HTERT RPE-1 (cell line): ENCODE data around the gene GJD4.

ENCODE experiments used
- in situ Hi-C: fragments of 300-500 bp; cut with MboI; formaldehyde crosslinking; loops from 4 replicates; pipeline ENCODE4 v1.14.3; 2020; ENCODE audit warnings: low sequenced_read_pairs

The GJD4 gene

GRCh38 chr10:35644050-35644950, 39.2 kb downstream of the GJD4 start:
- in situ Hi-C loops = no loop called here

- in situ Hi-C loops = no loop called here
Observed at GRCh38 chr10:35650894-35651293, 45.8 kb downstream of the GJD4 start.

GRCh38 chr10:35652824-35653223, 47.7 kb downstream of the GJD4 start:
- in situ Hi-C loops = no loop called here

- in situ Hi-C loops = no loop called here
Observed at GRCh38 chr10:35657621-35658020, 52.5 kb downstream of the GJD4 start.
